IMR-90 (cell line): ENCODE data around the gene DNM1. TPM values are rescaled to one million over a fixed set of nuclear protein-coding genes. Genes with fewer than 3 reads are reported as not detected.

Experiments used
- ATAC-seq: fragments of 200-7000 bp; cut with Tn5 transposase; 2 replicates; pipeline ENCODE4 v1.9.1; 2020; ENCODE audit warnings: low read depth, mild to moderate bottlenecking, moderate library complexity
- BruUV-seq: library from RNA; stranded (reverse); fragments of 400-500 nt; replicated peaks from 2 replicates; lab custom pipeline; 2021; lab: Mats Ljungman, UMichigan
- CTCF ChIA-PET: fragments of 300-600 bp; formaldehyde crosslinking; extraction: SDS; loops from one replicate; lab custom pipeline; 2021; ENCODE audit warnings: antibody characterized with exemption; lab: Yijun Ruan, JAX
- POLR2A ChIA-PET: fragments of 300-600 bp; sonication (Branson Sonifier 250); formaldehyde crosslinking; loops from one replicate; lab custom pipeline; 2022; ENCODE audit warnings: antibody characterized with exemption; ENCODE audit not compliant: unreplicated experiment; lab: Charles Lee
- DNase-seq: peaks from one replicate; pipeline ENCODE4 v3.0.0; 2013
- H2AFZ ChIP-seq: replicated peaks from 2 replicates; pipeline ENCODE3; 2013; ENCODE audit warnings: low read length, mild to moderate bottlenecking; ENCODE audit not compliant: poor library complexity
- H2AK5ac ChIP-seq: 2 replicates; pipeline ENCODE4 v1.6.1; 2013; ENCODE audit warnings: low read depth, low read length, inconsistent platforms
- H2AK9ac ChIP-seq: replicated peaks from 2 replicates; pipeline ENCODE3; 2013; ENCODE audit warnings: mild to moderate bottlenecking, low read depth, low read length, moderate library complexity; ENCODE audit not compliant: poor library complexity
- H2BK120ac ChIP-seq: 2 replicates; pipeline ENCODE4 v1.6.1; 2013; ENCODE audit warnings: low read depth, low read length, inconsistent platforms
- H2BK15ac ChIP-seq: 3 replicates; pipeline ENCODE4 v1.6.1; 2013; ENCODE audit warnings: low read depth, low read length, inconsistent platforms
- H2BK20ac ChIP-seq: 2 replicates; pipeline ENCODE4 v1.6.1; 2013; ENCODE audit warnings: low read depth, mild to moderate bottlenecking, inconsistent platforms, low read length, moderate library complexity
- H2BK5ac ChIP-seq: 2 replicates; pipeline ENCODE4 v1.6.1; 2013; ENCODE audit warnings: mild to moderate bottlenecking, low read depth, low read length, inconsistent platforms; ENCODE audit not compliant: poor library complexity, severe bottlenecking
- H3K14ac ChIP-seq: replicated peaks from 2 replicates; pipeline ENCODE4 v1.6.1; 2013; ENCODE audit warnings: low read depth, low read length, inconsistent platforms
- H3K18ac ChIP-seq: 2 replicates; pipeline ENCODE4 v1.6.1; 2013; ENCODE audit warnings: low read depth, low read length, control low read depth
- H3K23ac ChIP-seq: 2 replicates; pipeline ENCODE4 v1.6.1; 2013; ENCODE audit warnings: low read depth, low read length, inconsistent platforms
- H3K27ac ChIP-seq: 2 replicates; pipeline ENCODE4 v1.5.1; 2013; ENCODE audit warnings: mild to moderate bottlenecking, control low read depth, low read length; ENCODE audit not compliant: insufficient read depth
- H3K27me3 ChIP-seq: 2 replicates; pipeline ENCODE4 v1.6.1; 2013; ENCODE audit warnings: low read length; ENCODE audit not compliant: control insufficient read depth, insufficient read depth
- H3K36me3 ChIP-seq: 2 replicates; pipeline ENCODE4 v1.6.1; 2013; ENCODE audit warnings: low read length, mixed read lengths; ENCODE audit not compliant: control insufficient read depth, insufficient read depth
- H3K4ac ChIP-seq: 2 replicates; pipeline ENCODE4 v1.6.1; 2013; ENCODE audit warnings: low read depth, low read length, inconsistent platforms
- H3K4me1 ChIP-seq: 2 replicates; pipeline ENCODE4 v1.6.1; 2013; ENCODE audit warnings: low read length, mixed read lengths; ENCODE audit not compliant: control insufficient read depth, insufficient read depth
- H3K4me2 ChIP-seq: 2 replicates; pipeline ENCODE4 v1.6.1; 2013; ENCODE audit warnings: low read depth, mild to moderate bottlenecking, control low read depth, low read length, moderate library complexity
- H3K4me3 ChIP-seq: 2 replicates; pipeline ENCODE4 v1.5.1; 2013; ENCODE audit warnings: low read depth, mild to moderate bottlenecking, control low read depth, low read length, moderate library complexity; ENCODE audit not compliant: insufficient read depth
- H3K56ac ChIP-seq: 2 replicates; pipeline ENCODE4 v1.6.1; 2013; ENCODE audit warnings: low read length, inconsistent platforms; ENCODE audit not compliant: insufficient read depth; ENCODE audit errors: extremely low read depth
- H3K79me1 ChIP-seq, 2 experiments: 2 replicates each; pipeline ENCODE4 v1.6.1; 2013; ENCODE audit warnings: low read length in 2 of 2, inconsistent platforms in 1 of 2, low read depth in 1 of 2
- H3K9ac ChIP-seq: 2 replicates; pipeline ENCODE4 v1.6.1; 2013; ENCODE audit warnings: low read depth, low read length, control low read depth
- H3K9me1 ChIP-seq: 2 replicates; pipeline ENCODE4 v1.6.1; 2013; ENCODE audit warnings: low read length, inconsistent platforms; ENCODE audit not compliant: insufficient read depth
- H3K9me3 ChIP-seq: 2 replicates; pipeline ENCODE4 v1.6.1; 2013; ENCODE audit warnings: low read length; ENCODE audit not compliant: control insufficient read depth, insufficient read depth
- H4K20me1 ChIP-seq: 2 replicates; pipeline ENCODE4 v1.6.1; 2013; ENCODE audit warnings: low read length, inconsistent platforms; ENCODE audit not compliant: insufficient read depth
- H4K5ac ChIP-seq: 2 replicates; pipeline ENCODE4 v1.6.1; 2013; ENCODE audit warnings: mild to moderate bottlenecking, low read depth, low read length, control low read depth
- H4K8ac ChIP-seq, 2 experiments: 2 replicates each; pipeline ENCODE4 v1.6.1; 2013; ENCODE audit warnings: low read depth in 2 of 2, low read length in 2 of 2, control low read depth in 1 of 2, inconsistent platforms in 1 of 2
- H4K91ac ChIP-seq: 2 replicates; pipeline ENCODE4 v1.6.1; 2013; ENCODE audit warnings: low read depth, low read length, inconsistent platforms; ENCODE audit not compliant: insufficient read depth
- MXI1 ChIP-seq: IDR thresholded peaks from 2 replicates; pipeline ENCODE4 v1.6.1; 2012; ENCODE audit warnings: low read depth, mild to moderate bottlenecking, low read length, moderate library complexity, borderline replicate concordance
- RCOR1 ChIP-seq: IDR thresholded peaks from 2 replicates; pipeline ENCODE4 v1.6.1; 2012; ENCODE audit warnings: mild to moderate bottlenecking, low read length, improper control_type of control experiment; ENCODE audit not compliant: insufficient replicate concordance
- WGBS, 2 experiments: methylation state at CpG; one replicate each; pipeline versions ENCODE4 v1.1.5 to v1.1.7; 2013; ENCODE audit warnings: missing lambda C conversion rate in 2 of 2; ENCODE audit not compliant: insufficient read length in 1 of 2; ENCODE audit errors: extremely low coverage in 2 of 2; 5-methylcytosine and 5-hydroxymethylcytosine counted together
- dilution Hi-C: fragments of 300-500 bp; cut with HindIII; formaldehyde crosslinking; loops from one replicate; pipeline ENCODE4 v1.14.3; 2018; ENCODE audit warnings: low sequenced_read_pairs; ENCODE audit not compliant: unreplicated experiment
- in situ Hi-C: fragments of 300-500 bp; cut with MboI; formaldehyde crosslinking; loops from 3 replicates; pipeline ENCODE4 v1.14.3; 2019; ENCODE audit warnings: low sequenced_read_pairs, inconsistent platforms, mixed read lengths
- intact Hi-C: fragments of 100-400 bp; cut with micrococcal nuclease; formaldehyde crosslinking; loops from 2 replicates; pipeline ENCODE4 v1.10.0; 2022
- polyA plus RNA-seq, 3 experiments: library from polyadenylated mRNA; depleted of rRNA; stranded (reverse); fragments of >200 nt; gene quantifications; 2 replicates each; pipeline ENCODE4 v1.2.3, GENCODE V29; 2012; ENCODE audit warnings: low replicate concordance in 1 of 3
- total RNA-seq: library from RNA; depleted of rRNA; stranded (reverse); fragments of >200 nt; gene quantifications from 2 replicates; pipeline ENCODE4 v1.2.3, GENCODE V29; 2012

The DNM1 gene
- total and polyA plus RNA-seq, 2 of the 4 experiments (the other 2 are of a cell fraction): 13.6 to 17.7 TPM

- H3K4me2 ChIP-seq: no peak overlapping the region
- CTCF ChIA-PET: no interaction called here
- H3K14ac ChIP-seq: no peak overlapping the region
- H3K4me3 ChIP-seq: no peak overlapping the region
- H2AFZ ChIP-seq: no peak overlapping the region
- H2BK5ac ChIP-seq: no peak overlapping the region
- no peak overlapping the region for H2BK15ac ChIP-seq
- H4K20me1 ChIP-seq: peaks cover 29% of the 10 kb centered on the region
- no peak overlapping the region for H3K18ac ChIP-seq
- DNase-seq: no peak
- H4K5ac ChIP-seq: no peak overlapping the region
- no peak overlapping the region for H4K91ac ChIP-seq
- no peak overlapping the region for H2BK20ac ChIP-seq
- H2AK9ac ChIP-seq: no peak overlapping the region
- H3K9ac ChIP-seq: no peak overlapping the region
- peaks cover 73% of the 10 kb centered on the region for H3K36me3 ChIP-seq
- TF ChIP-seq RCOR1: no peak
- no peak for TF ChIP-seq MXI1
- POLR2A ChIA-PET: no interaction called here
- no peak for ATAC-seq
- no peak overlapping the region for H2AK5ac ChIP-seq
- dilution Hi-C loops: no loop called here
- intact Hi-C loops: no loop called here
- no peak overlapping the region for H2BK120ac ChIP-seq
- H3K4me1 ChIP-seq: no peaks in the 10 kb centered on the region
- no peak overlapping the region for H4K8ac ChIP-seq
- in situ Hi-C loops: no loop called here
- H3K9me1 ChIP-seq: peaks cover 18% of the 10 kb centered on the region
- no peak overlapping the region for H3K56ac ChIP-seq
- no peak overlapping the region for H3K4ac ChIP-seq
- WGBS, 2 experiments: 90% methylated on average over 11 of the region's 15 CpGs; no CpG with 5 or more reads in 1 of the 2 experiments
- no peaks in the 10 kb centered on the region for H3K27me3 ChIP-seq
- H3K27ac ChIP-seq: no peak overlapping the region
- peaks cover 22 to 68% of the 10 kb centered on the region in 2 experiments; a peak in 3 of 4 replicates for H3K79me1 ChIP-seq
- no peak overlapping the region for H3K23ac ChIP-seq
- no peaks in the 10 kb centered on the region for H3K9me3 ChIP-seq
- no TSS peak for BruUV-seq
Measured at GRCh38 chr9:128266868-128267590, 63.9 kb downstream of the DNM1 start.
